ENCODE measurements around the gene PANK2. TPM values are rescaled to one million over a fixed set of nuclear protein-coding genes. Genes with fewer than 3 reads are reported as not detected.
A peak's percentile ranks its signal among the peaks of the same experiment; 100 is the strongest.

The PANK2 gene
- total and polyA plus RNA-seq, 2 experiments from 2014 or later = 36.1 to 72.0 TPM

DNA sequence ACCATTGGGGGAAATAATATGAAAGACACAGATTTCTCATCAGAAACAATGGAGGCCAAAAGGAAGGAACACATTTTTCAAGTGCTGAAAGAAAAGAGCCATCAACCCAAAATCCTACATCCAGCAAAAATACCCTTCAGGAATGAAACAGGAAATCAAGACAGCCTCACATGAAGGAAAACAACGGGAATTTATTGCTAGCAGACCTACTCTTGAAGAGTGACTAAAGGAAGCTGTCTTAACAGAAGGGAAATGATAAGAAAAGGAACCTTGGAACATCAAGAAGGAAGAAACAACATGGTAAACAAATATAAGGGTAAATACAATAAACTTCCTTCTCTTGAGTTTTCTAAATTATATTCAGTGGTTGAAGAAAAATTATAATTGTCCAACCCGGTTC, 82.0 kb downstream of the PANK2 start:
- H3F3A ChIP-seq (replicated peaks; ENCODE audit: low read depth) = no peaks in the 10 kb centered on the region
- peaks cover 4% of the 10 kb centered on the region for H3K27me3 Mint-ChIP-seq (ENCODE audit: insufficient read depth, low read depth, poor library complexity)
- no peaks in the 10 kb centered on the region for H3K36me3 ChIP-seq (ENCODE audit: insufficient read depth)
- H3K27me3 ChIP-seq (ENCODE audit: insufficient read depth) = no peaks in the 10 kb centered on the region
- no peaks in the 10 kb centered on the region for H3K9me2 ChIP-seq (ENCODE audit: insufficient read depth)
- ATAC-seq (no peak), DNase-seq (ENCODE audit: low spot score) (no peak)
- 0 out of 2 replicates have a peak, but pooled peaks cover 10% of the 10 kb centered on the region for H3K79me2 ChIP-seq (replicated peaks; ENCODE audit: insufficient read depth)
- H3K27ac ChIP-seq (ENCODE audit: low read depth) = no peak overlapping the region
- no peak overlapping the region for H2AFZ ChIP-seq
- 0 out of 2 replicates have a peak overlapping the region, but pooled peaks have one; percentile 10 for H3K27ac Mint-ChIP-seq
- no peaks in the 10 kb centered on the region for H3K36me3 Mint-ChIP-seq (ENCODE audit: low read depth)
- no peaks in the 10 kb centered on the region for H3K9me3 Mint-ChIP-seq
- no peak overlapping the region for H3K4me3 ChIP-seq
- peaks cover 8% of the 10 kb centered on the region for H3K4me1 Mint-ChIP-seq
- H3K4me2 ChIP-seq = no peak overlapping the region
- TF ChIP-seq, protein P1, sequence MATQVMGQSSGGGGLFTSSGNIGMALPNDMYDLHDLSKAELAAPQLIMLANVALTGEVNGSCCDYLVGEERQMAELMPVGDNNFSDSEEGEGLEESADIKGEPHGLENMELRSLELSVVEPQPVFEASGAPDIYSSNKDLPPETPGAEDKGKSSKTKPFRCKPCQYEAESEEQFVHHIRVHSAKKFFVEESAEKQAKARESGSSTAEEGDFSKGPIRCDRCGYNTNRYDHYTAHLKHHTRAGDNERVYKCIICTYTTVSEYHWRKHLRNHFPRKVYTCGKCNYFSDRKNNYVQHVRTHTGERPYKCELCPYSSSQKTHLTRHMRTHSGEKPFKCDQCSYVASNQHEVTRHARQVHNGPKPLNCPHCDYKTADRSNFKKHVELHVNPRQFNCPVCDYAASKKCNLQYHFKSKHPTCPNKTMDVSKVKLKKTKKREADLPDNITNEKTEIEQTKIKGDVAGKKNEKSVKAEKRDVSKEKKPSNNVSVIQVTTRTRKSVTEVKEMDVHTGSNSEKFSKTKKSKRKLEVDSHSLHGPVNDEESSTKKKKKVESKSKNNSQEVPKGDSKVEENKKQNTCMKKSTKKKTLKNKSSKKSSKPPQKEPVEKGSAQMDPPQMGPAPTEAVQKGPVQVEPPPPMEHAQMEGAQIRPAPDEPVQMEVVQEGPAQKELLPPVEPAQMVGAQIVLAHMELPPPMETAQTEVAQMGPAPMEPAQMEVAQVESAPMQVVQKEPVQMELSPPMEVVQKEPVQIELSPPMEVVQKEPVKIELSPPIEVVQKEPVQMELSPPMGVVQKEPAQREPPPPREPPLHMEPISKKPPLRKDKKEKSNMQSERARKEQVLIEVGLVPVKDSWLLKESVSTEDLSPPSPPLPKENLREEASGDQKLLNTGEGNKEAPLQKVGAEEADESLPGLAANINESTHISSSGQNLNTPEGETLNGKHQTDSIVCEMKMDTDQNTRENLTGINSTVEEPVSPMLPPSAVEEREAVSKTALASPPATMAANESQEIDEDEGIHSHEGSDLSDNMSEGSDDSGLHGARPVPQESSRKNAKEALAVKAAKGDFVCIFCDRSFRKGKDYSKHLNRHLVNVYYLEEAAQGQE (IDR thresholded peaks at IDR 0.05; ENCODE audit: unreplicated experiment) = no peak
- TF ChIP-seq, protein P2, sequence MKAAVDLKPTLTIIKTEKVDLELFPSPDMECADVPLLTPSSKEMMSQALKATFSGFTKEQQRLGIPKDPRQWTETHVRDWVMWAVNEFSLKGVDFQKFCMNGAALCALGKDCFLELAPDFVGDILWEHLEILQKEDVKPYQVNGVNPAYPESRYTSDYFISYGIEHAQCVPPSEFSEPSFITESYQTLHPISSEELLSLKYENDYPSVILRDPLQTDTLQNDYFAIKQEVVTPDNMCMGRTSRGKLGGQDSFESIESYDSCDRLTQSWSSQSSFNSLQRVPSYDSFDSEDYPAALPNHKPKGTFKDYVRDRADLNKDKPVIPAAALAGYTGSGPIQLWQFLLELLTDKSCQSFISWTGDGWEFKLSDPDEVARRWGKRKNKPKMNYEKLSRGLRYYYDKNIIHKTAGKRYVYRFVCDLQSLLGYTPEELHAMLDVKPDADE (IDR thresholded peaks at IDR 0.05) = no peak
- TF ChIP-seq, protein P3, sequence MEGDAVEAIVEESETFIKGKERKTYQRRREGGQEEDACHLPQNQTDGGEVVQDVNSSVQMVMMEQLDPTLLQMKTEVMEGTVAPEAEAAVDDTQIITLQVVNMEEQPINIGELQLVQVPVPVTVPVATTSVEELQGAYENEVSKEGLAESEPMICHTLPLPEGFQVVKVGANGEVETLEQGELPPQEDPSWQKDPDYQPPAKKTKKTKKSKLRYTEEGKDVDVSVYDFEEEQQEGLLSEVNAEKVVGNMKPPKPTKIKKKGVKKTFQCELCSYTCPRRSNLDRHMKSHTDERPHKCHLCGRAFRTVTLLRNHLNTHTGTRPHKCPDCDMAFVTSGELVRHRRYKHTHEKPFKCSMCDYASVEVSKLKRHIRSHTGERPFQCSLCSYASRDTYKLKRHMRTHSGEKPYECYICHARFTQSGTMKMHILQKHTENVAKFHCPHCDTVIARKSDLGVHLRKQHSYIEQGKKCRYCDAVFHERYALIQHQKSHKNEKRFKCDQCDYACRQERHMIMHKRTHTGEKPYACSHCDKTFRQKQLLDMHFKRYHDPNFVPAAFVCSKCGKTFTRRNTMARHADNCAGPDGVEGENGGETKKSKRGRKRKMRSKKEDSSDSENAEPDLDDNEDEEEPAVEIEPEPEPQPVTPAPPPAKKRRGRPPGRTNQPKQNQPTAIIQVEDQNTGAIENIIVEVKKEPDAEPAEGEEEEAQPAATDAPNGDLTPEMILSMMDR (conservative IDR thresholded peaks at IDR 0.05; ENCODE audit: low read depth in 2 of 2) = no peak
- no peak overlapping the region for H3K4me3 Mint-ChIP-seq
- no peaks in the 10 kb centered on the region; the same call in 1 of the 2 replicates for H4K20me1 ChIP-seq (replicated peaks; ENCODE audit: insufficient read depth)
- H3K4me1 ChIP-seq (ENCODE audit: insufficient read depth) = peaks cover 7% of the 10 kb centered on the region; the same call in 1 of the 2 replicates

DNA sequence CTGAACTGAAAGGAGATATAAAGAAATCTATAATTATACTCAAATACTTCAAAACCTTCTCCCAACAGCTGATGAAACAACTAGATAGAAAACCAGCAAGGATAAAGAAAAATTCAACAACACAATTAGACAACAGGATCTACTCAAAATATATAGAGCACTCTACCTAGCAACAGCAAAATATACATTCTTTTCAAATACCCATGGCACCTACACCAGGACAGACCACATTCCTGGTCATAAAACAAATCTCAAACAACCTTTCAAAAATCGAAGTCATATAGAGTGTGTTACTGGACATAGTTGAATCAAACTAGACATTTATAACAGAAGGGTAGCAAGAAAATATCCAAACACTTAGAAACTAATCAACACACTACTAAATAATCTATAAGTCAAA, 83.0 kb downstream of the PANK2 start:
- Histone ChIP-seq H3K36me3 (ENCODE audit: insufficient read depth) (no peaks in the 10 kb centered on the region), H3K4me3 (no peak overlapping the region), H3K27ac (ENCODE audit: low read depth) (no peak overlapping the region), H3K4me2 (no peak overlapping the region), H2AFZ (no peak overlapping the region), H3K27me3 (ENCODE audit: insufficient read depth) (no peaks in the 10 kb centered on the region), H3F3A (replicated peaks; ENCODE audit: low read depth) (no peaks in the 10 kb centered on the region), H4K20me1 (replicated peaks; ENCODE audit: insufficient read depth) (no peaks in the 10 kb centered on the region), H3K79me2 (replicated peaks; ENCODE audit: insufficient read depth) (0 out of 2 replicates have a peak, but pooled peaks cover 10% of the 10 kb centered on the region), H3K9me2 (ENCODE audit: insufficient read depth) (no peaks in the 10 kb centered on the region), H3K4me1 (ENCODE audit: insufficient read depth) (peaks cover 7% of the 10 kb centered on the region; the same call in 1 of the 2 replicates)
- no peak for DNase-seq (ENCODE audit: low spot score)
- Mint-ChIP-seq H3K27me3 (ENCODE audit: insufficient read depth, low read depth, poor library complexity) (peaks cover 4% of the 10 kb centered on the region), H3K27ac (no peak overlapping the region; the same call in 1 of the 2 replicates), H3K4me3 (no peak overlapping the region), H3K9me3 (no peaks in the 10 kb centered on the region), H3K36me3 (ENCODE audit: low read depth) (no peaks in the 10 kb centered on the region), H3K4me1 (peaks cover 8% of the 10 kb centered on the region)
- ATAC-seq = no peak
- TF ChIP-seq POLR2AphosphoS5 (IDR thresholded peaks at IDR 0.05; ENCODE audit: low read depth) (no peak), CREB1 (CRISPR knock-in tag; IDR thresholded peaks at IDR 0.05; ENCODE audit: low read depth) (no peak), ZNF114 (CRISPR knock-in tag; IDR thresholded peaks at IDR 0.05) (no peak), EZH2phosphoT487 (IDR thresholded peaks at IDR 0.05; ENCODE audit: unreplicated experiment) (no peak)
- TF ChIP-seq, protein P4, sequence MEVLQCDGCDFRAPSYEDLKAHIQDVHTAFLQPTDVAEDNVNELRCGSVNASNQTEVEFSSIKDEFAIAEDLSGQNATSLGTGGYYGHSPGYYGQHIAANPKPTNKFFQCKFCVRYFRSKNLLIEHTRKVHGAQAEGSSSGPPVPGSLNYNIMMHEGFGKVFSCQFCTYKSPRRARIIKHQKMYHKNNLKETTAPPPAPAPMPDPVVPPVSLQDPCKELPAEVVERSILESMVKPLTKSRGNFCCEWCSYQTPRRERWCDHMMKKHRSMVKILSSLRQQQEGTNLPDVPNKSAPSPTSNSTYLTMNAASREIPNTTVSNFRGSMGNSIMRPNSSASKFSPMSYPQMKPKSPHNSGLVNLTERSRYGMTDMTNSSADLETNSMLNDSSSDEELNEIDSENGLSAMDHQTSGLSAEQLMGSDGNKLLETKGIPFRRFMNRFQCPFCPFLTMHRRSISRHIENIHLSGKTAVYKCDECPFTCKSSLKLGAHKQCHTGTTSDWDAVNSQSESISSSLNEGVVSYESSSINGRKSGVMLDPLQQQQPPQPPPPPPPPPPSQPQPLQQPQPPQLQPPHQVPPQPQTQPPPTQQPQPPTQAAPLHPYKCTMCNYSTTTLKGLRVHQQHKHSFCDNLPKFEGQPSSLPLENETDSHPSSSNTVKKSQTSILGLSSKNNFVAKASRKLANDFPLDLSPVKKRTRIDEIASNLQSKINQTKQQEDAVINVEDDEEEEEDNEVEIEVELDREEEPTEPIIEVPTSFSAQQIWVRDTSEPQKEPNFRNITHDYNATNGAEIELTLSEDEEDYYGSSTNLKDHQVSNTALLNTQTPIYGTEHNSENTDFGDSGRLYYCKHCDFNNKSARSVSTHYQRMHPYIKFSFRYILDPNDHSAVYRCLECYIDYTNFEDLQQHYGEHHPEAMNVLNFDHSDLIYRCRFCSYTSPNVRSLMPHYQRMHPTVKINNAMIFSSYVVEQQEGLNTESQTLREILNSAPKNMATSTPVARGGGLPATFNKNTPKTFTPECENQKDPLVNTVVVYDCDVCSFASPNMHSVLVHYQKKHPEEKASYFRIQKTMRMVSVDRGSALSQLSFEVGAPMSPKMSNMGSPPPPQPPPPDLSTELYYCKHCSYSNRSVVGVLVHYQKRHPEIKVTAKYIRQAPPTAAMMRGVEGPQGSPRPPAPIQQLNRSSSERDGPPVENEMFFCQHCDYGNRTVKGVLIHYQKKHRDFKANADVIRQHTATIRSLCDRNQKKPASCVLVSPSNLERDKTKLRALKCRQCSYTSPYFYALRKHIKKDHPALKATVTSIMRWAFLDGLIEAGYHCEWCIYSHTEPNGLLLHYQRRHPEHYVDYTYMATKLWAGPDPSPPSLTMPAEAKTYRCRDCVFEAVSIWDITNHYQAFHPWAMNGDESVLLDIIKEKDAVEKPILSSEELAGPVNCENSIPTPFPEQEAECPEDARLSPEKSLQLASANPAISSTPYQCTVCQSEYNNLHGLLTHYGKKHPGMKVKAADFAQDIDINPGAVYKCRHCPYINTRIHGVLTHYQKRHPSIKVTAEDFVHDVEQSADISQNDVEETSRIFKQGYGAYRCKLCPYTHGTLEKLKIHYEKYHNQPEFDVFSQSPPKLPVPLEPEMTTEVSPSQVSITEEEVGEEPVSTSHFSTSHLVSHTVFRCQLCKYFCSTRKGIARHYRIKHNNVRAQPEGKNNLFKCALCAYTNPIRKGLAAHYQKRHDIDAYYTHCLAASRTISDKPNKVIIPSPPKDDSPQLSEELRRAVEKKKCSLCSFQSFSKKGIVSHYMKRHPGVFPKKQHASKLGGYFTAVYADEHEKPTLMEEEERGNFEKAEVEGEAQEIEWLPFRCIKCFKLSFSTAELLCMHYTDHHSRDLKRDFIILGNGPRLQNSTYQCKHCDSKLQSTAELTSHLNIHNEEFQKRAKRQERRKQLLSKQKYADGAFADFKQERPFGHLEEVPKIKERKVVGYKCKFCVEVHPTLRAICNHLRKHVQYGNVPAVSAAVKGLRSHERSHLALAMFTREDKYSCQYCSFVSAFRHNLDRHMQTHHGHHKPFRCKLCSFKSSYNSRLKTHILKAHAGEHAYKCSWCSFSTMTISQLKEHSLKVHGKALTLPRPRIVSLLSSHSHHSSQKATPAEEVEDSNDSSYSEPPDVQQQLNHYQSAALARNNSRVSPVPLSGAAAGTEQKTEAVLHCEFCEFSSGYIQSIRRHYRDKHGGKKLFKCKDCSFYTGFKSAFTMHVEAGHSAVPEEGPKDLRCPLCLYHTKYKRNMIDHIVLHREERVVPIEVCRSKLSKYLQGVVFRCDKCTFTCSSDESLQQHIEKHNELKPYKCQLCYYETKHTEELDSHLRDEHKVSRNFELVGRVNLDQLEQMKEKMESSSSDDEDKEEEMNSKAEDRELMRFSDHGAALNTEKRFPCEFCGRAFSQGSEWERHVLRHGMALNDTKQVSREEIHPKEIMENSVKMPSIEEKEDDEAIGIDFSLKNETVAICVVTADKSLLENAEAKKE (CRISPR knock-in tag; IDR thresholded peaks at IDR 0.05) = no peak

Data from GM23338 (cell line).